GM06990 (cell line): ENCODE data around the gene CCL3.

ENCODE experiments used
- DNase-seq: peaks from one replicate; pipeline ENCODE4 v3.0.0-alpha.2; 2011; ENCODE audit not compliant: insufficient read length; ENCODE audit errors: extremely low read depth
- H3K27me3 ChIP-seq: replicated peaks from 2 replicates; pipeline ENCODE4 v1.6.0; 2011; ENCODE audit warnings: low read length; ENCODE audit not compliant: control insufficient read depth, insufficient read depth
- H3K36me3 ChIP-seq: 2 replicates; pipeline ENCODE4 v1.5.1; 2011; ENCODE audit warnings: low read length; ENCODE audit not compliant: control insufficient read depth, insufficient read depth
- H3K4me3 ChIP-seq: replicated peaks from 2 replicates; pipeline ENCODE4 v1.5.1; 2011; ENCODE audit warnings: low read depth, mild to moderate bottlenecking, control low read depth, low read length
- TF ChIP-seq, protein P1 (sequence below): IDR thresholded peaks from 2 replicates; pipeline ENCODE4 v1.5.1; 2011; ENCODE audit warnings: low read length, control low read depth, mild to moderate bottlenecking, inconsistent platforms; ENCODE audit not compliant: insufficient read depth, poor library complexity, severe bottlenecking

CCL3 gene

DNA sequence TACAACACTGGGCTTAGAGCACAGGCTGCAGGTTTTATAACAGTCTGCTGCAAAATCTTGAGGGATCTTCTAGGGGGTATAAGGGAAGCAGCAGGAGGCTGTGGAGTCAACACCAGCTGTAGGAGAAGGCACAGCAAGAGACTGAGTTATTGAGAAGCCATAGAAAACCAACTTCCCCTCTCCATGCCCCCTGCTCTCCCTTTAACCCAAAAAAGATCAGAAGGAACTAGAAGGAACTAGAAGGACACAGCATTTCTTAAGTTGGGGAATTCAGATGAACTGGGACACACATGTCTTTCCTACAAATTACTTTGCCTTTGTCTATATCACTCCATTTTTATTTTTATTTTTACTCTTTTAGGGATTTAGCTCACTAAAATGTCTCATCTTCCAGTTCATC, 32.0 kb downstream of the CCL3 start:
- Histone ChIP-seq H3K4me3 (no peak overlapping the region), H3K27me3 (no peaks in the 10 kb centered on the region), H3K36me3 (no peaks in the 10 kb centered on the region)
- TF ChIP-seq, protein P1, sequence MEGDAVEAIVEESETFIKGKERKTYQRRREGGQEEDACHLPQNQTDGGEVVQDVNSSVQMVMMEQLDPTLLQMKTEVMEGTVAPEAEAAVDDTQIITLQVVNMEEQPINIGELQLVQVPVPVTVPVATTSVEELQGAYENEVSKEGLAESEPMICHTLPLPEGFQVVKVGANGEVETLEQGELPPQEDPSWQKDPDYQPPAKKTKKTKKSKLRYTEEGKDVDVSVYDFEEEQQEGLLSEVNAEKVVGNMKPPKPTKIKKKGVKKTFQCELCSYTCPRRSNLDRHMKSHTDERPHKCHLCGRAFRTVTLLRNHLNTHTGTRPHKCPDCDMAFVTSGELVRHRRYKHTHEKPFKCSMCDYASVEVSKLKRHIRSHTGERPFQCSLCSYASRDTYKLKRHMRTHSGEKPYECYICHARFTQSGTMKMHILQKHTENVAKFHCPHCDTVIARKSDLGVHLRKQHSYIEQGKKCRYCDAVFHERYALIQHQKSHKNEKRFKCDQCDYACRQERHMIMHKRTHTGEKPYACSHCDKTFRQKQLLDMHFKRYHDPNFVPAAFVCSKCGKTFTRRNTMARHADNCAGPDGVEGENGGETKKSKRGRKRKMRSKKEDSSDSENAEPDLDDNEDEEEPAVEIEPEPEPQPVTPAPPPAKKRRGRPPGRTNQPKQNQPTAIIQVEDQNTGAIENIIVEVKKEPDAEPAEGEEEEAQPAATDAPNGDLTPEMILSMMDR: no peak
- no peak for DNase-seq

DNA sequence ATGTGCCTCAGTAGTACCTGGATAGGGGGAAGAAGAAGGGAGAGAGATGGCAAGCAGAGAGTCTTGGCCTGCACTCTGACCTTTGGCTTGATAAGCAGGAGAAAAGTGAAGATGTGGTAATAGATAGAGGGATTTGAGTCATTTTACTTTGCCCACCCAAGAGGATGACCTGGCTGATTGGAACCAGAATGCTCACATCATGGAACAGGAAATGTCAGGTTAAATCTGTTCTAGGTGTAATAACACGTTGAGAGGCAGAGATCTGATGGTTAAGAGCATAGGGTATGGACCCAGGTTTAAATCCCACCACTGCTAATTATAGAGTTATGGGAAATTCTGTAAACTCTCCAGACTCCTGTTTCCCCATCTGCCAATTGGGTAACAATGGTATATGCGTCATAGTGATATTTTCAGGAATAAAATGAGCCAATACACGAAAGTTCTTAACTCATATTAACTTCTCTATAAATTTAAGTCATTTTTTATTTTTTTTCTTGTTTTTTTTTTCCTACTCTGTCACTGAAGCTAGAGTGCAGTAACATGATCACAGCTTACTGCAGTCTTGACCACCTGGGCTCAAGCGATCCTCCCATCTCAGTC, 33.9 kb downstream of the CCL3 start:
- TF ChIP-seq, protein P1: no peak

DNA sequence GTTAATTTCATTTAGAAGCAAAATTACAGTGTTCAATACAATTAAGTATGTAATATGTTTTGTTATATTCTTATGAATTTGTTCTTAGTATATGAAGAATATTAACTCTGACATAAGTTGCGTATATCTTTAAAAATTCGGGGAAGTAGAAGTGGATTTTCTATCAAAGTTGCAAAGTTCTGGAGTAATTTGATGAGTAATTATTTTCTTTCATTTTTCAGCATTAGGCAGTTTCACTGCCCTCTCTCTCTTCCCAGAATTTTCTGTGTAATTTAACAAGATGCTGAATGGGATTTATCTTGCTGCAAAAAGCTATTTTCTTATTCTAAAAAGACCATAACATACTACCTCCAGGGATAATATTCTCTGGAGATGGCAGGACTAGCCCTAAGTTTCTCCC, 34.8 kb downstream of the CCL3 start:
- Histone ChIP-seq H3K36me3 (no peaks in the 10 kb centered on the region), H3K27me3 (no peaks in the 10 kb centered on the region), H3K4me3 (no peak overlapping the region)
- no peak for DNase-seq
- TF ChIP-seq, protein P1: no peak

More for the DNA sequence above, 33.9 kb downstream of the CCL3 start:
- no peaks in the 10 kb centered on the region for H3K27me3 ChIP-seq
- no peaks in the 10 kb centered on the region for H3K36me3 ChIP-seq
- DNase-seq: no peak
- H3K4me3 ChIP-seq: no peak overlapping the region

DNA sequence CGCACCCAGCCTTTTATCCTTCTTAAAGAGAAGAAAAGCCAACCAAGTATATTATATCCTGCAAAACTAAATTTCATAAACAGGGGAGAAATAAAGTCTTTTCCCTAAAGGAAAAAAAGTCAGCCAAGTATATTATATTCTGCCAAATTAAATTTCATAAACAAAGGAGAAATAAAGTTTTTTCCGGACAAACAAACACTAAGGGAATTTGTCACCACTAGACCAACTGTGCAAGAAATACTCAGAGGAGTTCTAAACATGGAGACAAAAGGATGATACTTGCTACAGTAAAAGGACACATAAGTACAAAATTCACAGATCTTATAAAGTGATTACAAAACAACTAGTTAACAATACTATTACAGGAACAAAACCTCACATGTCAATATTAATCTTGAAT, 40.3 kb downstream of the CCL3 start:
- no peak overlapping the region for H3K4me3 ChIP-seq
- TF ChIP-seq, protein P1: no peak
- no peaks in the 10 kb centered on the region for H3K36me3 ChIP-seq
- H3K27me3 ChIP-seq: no peaks in the 10 kb centered on the region
- DNase-seq: no peak

DNA sequence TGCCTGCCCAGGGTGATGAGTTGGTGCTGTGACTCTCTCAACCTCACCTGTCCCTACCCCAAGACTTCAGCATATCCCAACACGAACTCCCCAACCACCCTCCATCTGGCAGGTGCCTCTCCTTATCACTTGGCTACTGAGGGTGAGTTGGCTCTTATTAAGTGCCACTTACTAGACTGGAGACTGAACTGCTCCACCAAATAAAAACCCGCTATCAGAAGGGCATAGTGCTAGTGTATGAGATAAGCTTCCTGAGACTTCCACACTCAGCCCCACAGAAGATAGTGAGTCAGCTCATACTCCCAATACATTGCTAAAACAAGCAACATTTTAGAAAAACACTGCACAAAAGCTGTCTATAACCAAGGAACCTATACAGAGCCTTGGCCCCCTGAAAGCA, 41.9 kb downstream of the CCL3 start:
- no peak overlapping the region for H3K4me3 ChIP-seq
- DNase-seq: no peak
- no peaks in the 10 kb centered on the region for H3K27me3 ChIP-seq
- TF ChIP-seq, protein P1: no peak
- no peaks in the 10 kb centered on the region for H3K36me3 ChIP-seq
